Effector memory CD4-positive, alpha-beta T cell (primary cell): ENCODE data around the gene UNCX.
"Not testable (repeated sequence)": the region's sequence is repeated elsewhere in the genome, so short reads cannot be mapped to it uniquely, and the experiment has no call there.

ENCODE experiments used
- DNase-seq, 3 donors: peaks; one replicate each; pipeline ENCODE4 v3.0.0-alpha.2; 2020
- H3K27ac ChIP-seq: 2 replicates; pipeline ENCODE4 v1.7.0; 2013; ENCODE audit warnings: mild to moderate bottlenecking, low read length, moderate library complexity; ENCODE audit not compliant: insufficient read depth, poor library complexity, severe bottlenecking
- H3K27me3 ChIP-seq: replicated peaks from 2 replicates; pipeline ENCODE4 v1.7.0; 2013; ENCODE audit warnings: mild to moderate bottlenecking, low read length; ENCODE audit not compliant: insufficient read depth, control insufficient read depth, poor library complexity, severe bottlenecking
- H3K36me3 ChIP-seq: 2 replicates; pipeline ENCODE4 v1.7.0; 2013; ENCODE audit warnings: mild to moderate bottlenecking, low read length, moderate library complexity; ENCODE audit not compliant: control insufficient read depth, insufficient read depth
- H3K4me1 ChIP-seq: 2 replicates; pipeline ENCODE4 v1.7.0; 2013; ENCODE audit warnings: low read length, mild to moderate bottlenecking; ENCODE audit not compliant: control insufficient read depth, insufficient read depth, poor library complexity, severe bottlenecking
- H3K4me3 ChIP-seq: 2 replicates; pipeline ENCODE4 v1.7.0; 2013; ENCODE audit warnings: low read length, low read depth, mild to moderate bottlenecking; ENCODE audit not compliant: insufficient read depth, poor library complexity, severe bottlenecking
- H3K9me3 ChIP-seq: 2 replicates; pipeline ENCODE4 v1.7.0; 2013; ENCODE audit warnings: mild to moderate bottlenecking, low read length, moderate library complexity; ENCODE audit not compliant: control insufficient read depth

Gene UNCX

GRCh38 chr7:1200045-1200444, 32.6 kb upstream of the UNCX start:
- no peak for DNase-seq

GRCh38 chr7:1201916-1202315, 30.8 kb upstream of the UNCX start:
- no peaks in the 10 kb centered on the region for H3K36me3 ChIP-seq
- no peak overlapping the region for H3K27ac ChIP-seq
- no peaks in the 10 kb centered on the region for H3K4me1 ChIP-seq
- no peaks in the 10 kb centered on the region for H3K9me3 ChIP-seq
- H3K4me3 ChIP-seq = no peak overlapping the region
- no peak for DNase-seq
- no peaks in the 10 kb centered on the region for H3K27me3 ChIP-seq

More at GRCh38 chr7:1200045-1200444, 32.6 kb upstream of the UNCX start:
- no peak overlapping the region for H3K4me3 ChIP-seq
- no peaks in the 10 kb centered on the region for H3K4me1 ChIP-seq
- H3K36me3 ChIP-seq = no peaks in the 10 kb centered on the region
- no peaks in the 10 kb centered on the region for H3K27me3 ChIP-seq
- H3K9me3 ChIP-seq = no peaks in the 10 kb centered on the region
- H3K27ac ChIP-seq = no peak overlapping the region

- not testable (repeated sequence) for H3K9me3 ChIP-seq, H3K4me1 ChIP-seq, DNase-seq, H3K4me3 ChIP-seq, H3K27ac ChIP-seq, H3K27me3 ChIP-seq, H3K36me3 ChIP-seq
Measured at GRCh38 chr7:1202914-1203313, 29.8 kb upstream of the UNCX start.

- Histone ChIP-seq H3K27me3 (no peaks in the 10 kb centered on the region), H3K27ac (no peak overlapping the region), H3K9me3 (no peaks in the 10 kb centered on the region), H3K4me1 (no peaks in the 10 kb centered on the region), H3K4me3 (no peak overlapping the region), H3K36me3 (no peaks in the 10 kb centered on the region)
- DNase-seq = no peak
Measured at GRCh38 chr7:1204460-1205140, 28.1 kb upstream of the UNCX start.

- not testable (repeated sequence) for H3K27me3 ChIP-seq, H3K36me3 ChIP-seq, H3K4me3 ChIP-seq, H3K9me3 ChIP-seq, DNase-seq, H3K27ac ChIP-seq, H3K4me1 ChIP-seq
Measured at GRCh38 chr7:1205742-1206141, 26.9 kb upstream of the UNCX start.

GRCh38 chr7:1209097-1209496, 23.6 kb upstream of the UNCX start:
- Histone ChIP-seq H3K27ac (no peak overlapping the region), H3K4me3 (no peak overlapping the region), H3K27me3 (peaks cover 5% of the 10 kb centered on the region), H3K4me1 (no peaks in the 10 kb centered on the region), H3K36me3 (no peaks in the 10 kb centered on the region), H3K9me3 (no peaks in the 10 kb centered on the region)
- no peak for DNase-seq

GRCh38 chr7:1210321-1210978, 22.2 kb upstream of the UNCX start:
- no peak overlapping the region for H3K27ac ChIP-seq
- no peaks in the 10 kb centered on the region for H3K4me1 ChIP-seq
- H3K9me3 ChIP-seq = no peaks in the 10 kb centered on the region
- no peak for DNase-seq
- peaks cover 5% of the 10 kb centered on the region for H3K27me3 ChIP-seq
- no peak overlapping the region for H3K4me3 ChIP-seq
- no peaks in the 10 kb centered on the region for H3K36me3 ChIP-seq

GRCh38 chr7:1210979-1211608, 21.6 kb upstream of the UNCX start:
- Histone ChIP-seq H3K27me3 (peaks cover 5% of the 10 kb centered on the region), H3K36me3 (no peaks in the 10 kb centered on the region), H3K4me3 (no peak overlapping the region), H3K27ac (no peak overlapping the region), H3K4me1 (no peaks in the 10 kb centered on the region), H3K9me3 (no peaks in the 10 kb centered on the region)
- DNase-seq = no peak

- H3K27ac ChIP-seq = no peak overlapping the region
- no peak overlapping the region for H3K4me3 ChIP-seq
- H3K9me3 ChIP-seq = no peaks in the 10 kb centered on the region
- DNase-seq = no peak
- peaks cover 5% of the 10 kb centered on the region for H3K27me3 ChIP-seq
- H3K36me3 ChIP-seq = no peaks in the 10 kb centered on the region
- no peaks in the 10 kb centered on the region for H3K4me1 ChIP-seq
Measured at GRCh38 chr7:1211611-1212010, 21.1 kb upstream of the UNCX start.

- H3K27me3 ChIP-seq = not testable (repeated sequence)
Measured at GRCh38 chr7:1212025-1212424, 20.6 kb upstream of the UNCX start.

More at GRCh38 chr7:1212025-1212424, 20.6 kb upstream of the UNCX start:
- not testable (repeated sequence) for H3K4me3 ChIP-seq, H3K36me3 ChIP-seq, H3K4me1 ChIP-seq, H3K27ac ChIP-seq, H3K9me3 ChIP-seq, DNase-seq
